ENCODE measurements around the gene UCHL1.
"Not testable (repeated sequence)": the region's sequence is repeated elsewhere in the genome, so short reads cannot be mapped to it uniquely, and the experiment has no call there.

UCHL1 gene

DNA sequence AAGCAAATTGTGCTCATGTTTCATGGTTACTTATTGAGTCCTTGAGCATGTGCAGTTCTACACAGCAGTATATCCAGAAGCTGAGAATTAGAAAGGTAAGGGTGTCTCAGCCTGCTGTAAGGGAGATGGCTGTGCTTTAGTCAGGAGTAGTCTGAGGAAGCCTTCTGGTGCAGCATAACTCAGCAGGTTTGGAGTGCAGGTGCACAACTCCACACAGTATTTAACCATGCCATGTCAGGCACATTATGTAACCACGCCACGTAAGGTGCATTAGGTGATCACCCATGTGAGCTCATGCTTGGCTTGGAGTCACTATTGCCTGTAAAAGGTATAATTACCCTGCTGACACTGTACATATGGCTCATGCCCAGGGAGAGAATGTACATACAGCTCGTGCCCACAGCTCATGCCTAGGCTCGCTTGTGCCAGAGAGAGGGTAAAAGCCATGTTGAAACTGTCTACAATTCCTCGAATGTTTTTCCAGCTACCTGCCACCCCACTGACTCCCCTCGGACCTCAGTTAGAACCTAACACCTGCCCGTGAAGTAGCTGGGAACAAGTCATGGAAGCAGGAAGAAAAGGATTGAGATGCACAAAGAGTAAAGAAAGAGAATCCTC lies 37.8 kb downstream of the UCHL1 start:
- no peak for DNase-seq

DNA sequence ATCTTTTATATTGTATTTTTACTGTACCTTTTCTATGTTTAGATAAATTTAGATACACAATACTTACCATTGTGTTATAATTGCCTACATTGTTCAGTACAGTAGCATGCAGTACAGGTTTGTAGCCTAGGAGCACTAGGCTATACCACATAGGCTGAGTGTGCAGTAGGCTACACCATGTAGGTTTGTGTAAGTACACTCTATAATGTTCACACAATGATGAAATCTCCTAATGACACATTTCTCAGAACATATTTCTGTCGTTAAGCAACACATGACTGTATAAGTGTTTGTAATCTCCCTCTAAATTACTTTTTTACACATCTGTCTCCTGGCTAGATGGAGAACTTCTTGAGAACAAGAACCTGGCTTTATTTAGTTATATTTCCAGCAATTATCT lies 40.3 kb downstream of the UCHL1 start:
- no peak for DNase-seq

DNA sequence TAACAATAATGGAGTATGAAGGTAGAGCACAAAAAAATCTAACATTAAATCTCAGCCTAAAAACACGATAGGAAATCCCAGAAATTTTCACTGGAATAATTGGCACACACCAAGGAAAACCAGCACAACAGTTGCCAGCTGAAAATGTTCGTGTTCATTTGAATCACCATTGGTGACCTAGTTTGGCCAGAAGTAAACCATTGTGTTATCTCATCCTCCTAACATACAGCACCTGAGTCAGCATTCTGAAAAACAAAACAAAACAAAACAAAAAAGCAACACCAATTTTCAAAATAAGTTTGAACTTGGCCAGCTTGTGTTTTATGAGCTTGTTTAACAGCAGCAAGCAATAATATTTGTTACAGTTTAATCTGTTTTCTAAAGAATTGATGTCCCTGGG lies 41.1 kb downstream of the UCHL1 start:
- no peak for DNase-seq

DNA sequence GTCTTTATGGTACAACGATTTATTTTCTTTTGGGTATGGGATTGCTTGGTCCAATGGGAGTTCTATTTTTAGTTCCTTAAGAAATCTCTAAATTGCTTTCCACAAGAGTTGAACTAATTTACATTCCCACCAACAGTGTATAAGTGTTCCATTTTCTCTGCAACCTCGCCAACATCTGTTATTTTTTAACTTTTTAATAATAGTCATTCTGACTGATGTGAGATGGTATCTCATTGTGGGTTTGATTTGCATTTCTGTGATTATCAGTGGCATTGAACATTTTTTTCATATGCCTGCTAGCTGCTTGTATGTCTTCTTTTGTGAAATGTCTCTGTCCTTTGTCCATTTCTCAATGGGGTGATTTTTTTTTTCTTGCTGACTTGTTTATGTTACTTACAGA lies 42.8 kb downstream of the UCHL1 start:
- no peak for DNase-seq

DNA sequence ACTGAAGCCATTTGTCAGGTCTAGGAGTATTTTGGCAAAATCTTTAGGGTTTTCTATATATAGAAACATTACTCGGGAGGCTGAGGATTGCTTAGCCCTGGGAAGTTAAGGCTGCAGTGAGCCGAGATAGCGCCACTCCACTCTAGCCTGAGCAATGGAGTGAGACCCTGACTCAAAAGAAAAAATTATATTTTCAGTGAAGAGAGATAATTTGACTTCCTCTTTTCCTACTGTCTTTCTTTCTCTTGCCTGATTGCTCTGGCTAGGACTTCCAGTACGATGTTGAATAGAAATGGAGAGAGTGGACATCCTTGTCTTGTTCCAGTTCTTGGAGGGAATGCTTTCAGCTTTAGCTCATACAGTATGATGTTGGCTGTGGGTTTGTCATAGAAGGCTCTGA lies 44.4 kb downstream of the UCHL1 start:
- DNase-seq = no peak

DNA sequence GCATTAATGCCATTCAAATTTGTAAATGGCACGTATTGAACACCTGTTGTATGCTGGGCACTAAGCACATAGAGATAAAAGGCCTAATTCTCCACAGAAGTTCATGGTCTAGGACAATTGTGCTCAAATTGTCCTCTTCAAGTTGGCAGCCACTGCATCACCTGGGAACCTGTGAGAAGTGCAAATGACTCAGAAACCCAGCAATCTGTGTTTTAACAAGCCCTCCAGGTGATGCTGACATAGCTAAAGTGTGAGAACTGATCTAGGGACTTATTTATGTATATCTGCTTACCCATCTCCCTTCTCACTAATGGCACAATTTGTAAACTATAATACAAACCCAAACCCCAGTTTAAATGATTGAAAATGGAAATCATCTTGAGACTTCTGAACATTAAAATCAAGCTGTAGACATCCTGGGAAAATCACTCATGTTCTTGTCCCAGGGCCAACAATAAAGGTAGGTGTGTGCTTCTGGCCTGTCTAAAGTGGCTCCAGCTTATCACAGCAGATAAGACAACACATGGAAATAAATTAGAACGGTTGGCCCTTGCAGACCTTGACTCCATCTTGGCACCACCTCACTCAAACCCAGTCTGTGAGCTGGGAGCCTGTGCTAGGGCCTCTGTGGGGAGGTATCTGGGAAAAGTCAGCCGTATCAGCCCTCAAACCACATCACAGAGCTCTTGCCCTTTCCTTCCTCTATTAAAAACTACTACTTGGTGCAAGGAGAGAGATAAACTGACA lies 46.8 kb downstream of the UCHL1 start:
- no peak for DNase-seq

DNA sequence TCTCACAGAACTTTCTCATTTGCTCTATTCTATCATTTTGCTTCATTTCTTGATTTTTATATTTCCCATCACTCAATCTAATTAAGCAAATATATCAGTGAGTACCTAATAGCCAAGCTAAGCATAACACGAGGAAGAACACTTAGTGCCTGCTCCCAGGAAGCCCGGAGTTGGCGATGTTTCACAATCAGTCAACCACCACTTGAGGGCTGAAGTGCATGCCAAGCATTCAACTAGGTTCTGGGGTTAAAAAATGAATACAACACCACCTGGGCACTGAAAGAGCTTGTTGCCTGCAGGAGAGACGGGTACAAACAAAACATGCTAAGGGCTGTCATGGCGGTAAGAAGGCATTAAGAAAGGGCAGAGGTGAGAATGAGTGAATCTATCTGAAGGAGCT lies 47.5 kb downstream of the UCHL1 start:
- no peak for DNase-seq

DNA sequence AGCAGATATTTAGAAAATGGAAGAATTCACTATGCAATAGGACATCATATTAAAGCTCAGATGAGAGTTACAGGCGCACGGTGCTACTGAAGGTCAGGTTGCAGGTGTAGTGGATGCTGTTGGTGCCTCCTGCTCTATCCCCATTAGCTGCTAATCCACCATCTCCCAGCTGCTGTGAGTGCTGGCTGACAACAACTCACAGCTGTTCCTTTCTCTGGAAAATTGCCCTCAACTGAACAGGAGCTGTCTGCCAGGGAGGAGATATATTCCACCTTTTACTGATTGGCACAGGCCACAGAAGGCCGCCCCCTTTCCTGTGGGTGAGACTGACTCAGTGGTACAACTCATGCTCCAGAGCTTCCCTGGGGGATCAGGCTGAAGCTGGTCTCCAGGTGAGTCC lies 48.7 kb downstream of the UCHL1 start:
- DNase-seq = no peak

DNA sequence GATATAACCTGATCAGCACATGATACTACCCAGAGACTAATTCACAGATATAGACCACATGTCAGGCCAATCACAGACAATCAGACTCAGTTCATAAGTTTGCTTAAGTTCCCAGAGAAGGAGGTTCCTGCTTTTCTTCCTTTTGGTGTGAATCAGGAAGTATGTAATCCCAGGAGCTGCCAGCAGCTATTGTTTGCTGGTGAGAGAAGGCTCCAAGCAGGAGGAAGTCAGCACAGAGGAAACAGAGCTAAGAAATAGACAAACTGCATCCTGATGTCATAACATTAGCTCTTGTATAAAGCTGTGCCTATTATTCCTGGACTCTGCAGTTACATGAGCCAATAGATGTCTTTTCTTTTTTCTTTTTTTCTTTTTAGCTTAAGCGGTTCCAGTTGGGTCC lies 50.9 kb downstream of the UCHL1 start:
- DNase-seq = no peak

DNA sequence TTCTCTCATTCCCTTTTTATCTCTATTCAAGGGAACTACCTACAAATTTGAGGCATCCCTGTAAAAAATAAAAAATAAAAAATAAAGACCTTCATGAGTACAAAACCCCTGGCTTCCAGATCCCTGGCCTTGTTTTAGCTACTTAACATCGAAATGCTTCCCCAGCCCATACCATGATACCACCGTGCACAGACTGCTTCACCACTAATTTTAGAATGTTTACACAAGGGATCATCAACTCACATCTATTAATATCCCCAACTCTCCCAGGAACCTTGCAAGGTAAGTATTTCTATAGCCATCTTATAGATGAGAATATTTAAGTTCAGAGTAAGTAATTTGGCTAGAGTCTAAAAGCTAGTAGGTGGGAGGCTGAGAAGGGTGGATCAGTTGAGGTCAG lies 51.7 kb downstream of the UCHL1 start:
- DNase-seq = no peak

DNA sequence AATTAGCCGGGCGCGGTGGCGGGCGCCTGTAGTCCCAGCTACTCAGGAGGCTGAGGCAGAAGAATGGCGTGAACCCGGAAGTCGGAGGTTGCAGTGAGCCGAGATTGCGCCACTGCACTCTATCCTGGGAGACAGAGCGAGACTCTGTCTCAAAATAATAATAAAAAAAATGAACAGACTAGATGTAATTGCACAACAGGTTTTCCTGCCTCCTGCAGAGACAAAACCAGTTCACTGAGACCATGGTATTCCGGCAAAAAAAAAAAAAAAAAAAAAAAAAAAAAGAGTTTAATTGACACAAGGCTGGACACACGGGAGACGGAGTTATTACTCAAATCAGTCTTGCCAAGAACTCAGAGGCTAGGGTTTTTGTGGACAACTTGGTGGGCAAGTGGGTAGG lies 58.7 kb downstream of the UCHL1 start:
- DNase-seq = not testable (repeated sequence)

DNA sequence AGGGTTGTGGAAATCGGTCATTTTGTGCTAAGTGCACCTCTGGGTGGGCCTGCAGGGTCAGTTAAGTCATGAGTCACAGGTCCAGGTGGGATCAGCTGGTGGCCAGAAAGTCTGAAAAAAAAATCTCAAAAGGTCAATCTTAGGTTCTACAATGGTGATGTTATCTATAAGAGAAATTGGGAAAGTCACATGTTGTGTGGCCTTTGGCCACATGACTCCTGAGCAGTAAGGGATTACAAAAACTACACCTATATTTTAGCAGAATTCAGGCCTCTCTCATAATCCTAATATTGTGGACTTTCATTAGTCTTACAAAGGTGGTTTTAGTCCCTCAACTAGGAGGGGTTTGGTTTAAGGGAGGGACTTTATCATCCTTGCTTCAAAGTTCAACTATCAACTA lies 59.1 kb downstream of the UCHL1 start:
- DNase-seq = no peak
